PC-9 (cell line): Measurements from ENCODE around the gene NAT9.

Experiments used
- CTCF ChIP-seq: fragments of 200-600 bp; sonication (generic); conservative IDR thresholded peaks from 2 replicates; pipeline ENCODE4 v1.6.1; 2017; ENCODE audit warnings: mixed run types, antibody characterized with exemption, mild to moderate bottlenecking, moderate library complexity
- EZH2 ChIP-seq: fragments of 200-600 bp; sonication (generic); IDR thresholded peaks from 2 replicates; pipeline ENCODE4 v1.8.0; 2017; ENCODE audit warnings: antibody characterized with exemption, low read depth

GRCh38 chr17:74777901-74778515 lies 1.9 kb upstream of the NAT9 start:
- TF ChIP-seq EZH2 (no peak), CTCF (no peak)
